ENCODE data around the gene SELP.

Gene SELP

GRCh38 chr1:169595764-169596711 lies 33.9 kb downstream of the SELP start:
- Mint-ChIP-seq H3K27me3 (no peaks in the 10 kb centered on the region), H3K36me3 (no peaks in the 10 kb centered on the region), H3K9me3 (ENCODE audit: low read depth) (peaks cover 4% of the 10 kb centered on the region), H3K27ac (peak overlapping the region; percentile 41), H3K4me1 (ENCODE audit: low read depth) (peaks cover 66% of the 10 kb centered on the region), H3K4me3 (no peak overlapping the region)

GRCh38 chr1:169594391-169594790 lies 35.5 kb downstream of the SELP start:
- Mint-ChIP-seq H3K4me1 (ENCODE audit: low read depth) (peaks cover 66% of the 10 kb centered on the region), H3K27ac (peak overlapping the region; percentile 82), H3K4me3 (peak overlapping the region; percentile 72), H3K27me3 (no peaks in the 10 kb centered on the region), H3K9me3 (ENCODE audit: low read depth) (peaks cover 4% of the 10 kb centered on the region), H3K36me3 (no peaks in the 10 kb centered on the region)

DNA sequence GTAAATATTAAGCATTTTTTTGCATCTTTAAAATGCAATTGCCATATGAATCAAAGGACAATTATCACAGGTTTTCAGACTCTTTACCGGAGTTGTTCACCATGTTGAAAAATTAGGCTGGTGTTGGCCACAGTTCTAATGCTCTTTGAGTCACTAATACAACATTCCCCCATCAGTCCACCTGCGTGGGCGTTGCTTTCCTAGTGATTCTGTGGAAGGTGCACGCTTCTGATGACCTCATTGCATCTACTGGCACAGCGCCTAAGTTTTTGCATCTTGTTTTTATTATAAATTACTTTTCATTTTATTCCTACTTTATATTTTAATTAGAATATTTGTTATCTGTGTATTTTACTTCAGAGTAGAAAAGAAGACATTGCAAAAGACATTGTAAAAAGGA lies 39.0 kb downstream of the SELP start:
- no peaks in the 10 kb centered on the region for H3K27me3 Mint-ChIP-seq
- H3K9me3 Mint-ChIP-seq (ENCODE audit: low read depth), result peaks cover 4% of the 10 kb centered on the region
- peaks cover 94% of the 10 kb centered on the region for H3K4me1 Mint-ChIP-seq (ENCODE audit: low read depth)
- no peak overlapping the region for H3K4me3 Mint-ChIP-seq
- no peak overlapping the region for H3K27ac Mint-ChIP-seq
- H3K36me3 Mint-ChIP-seq, result no peaks in the 10 kb centered on the region

- Mint-ChIP-seq H3K4me1 (ENCODE audit: low read depth) (peaks cover 86% of the 10 kb centered on the region), H3K36me3 (no peaks in the 10 kb centered on the region), H3K27ac (peak overlapping the region; percentile 95), H3K4me3 (peak overlapping the region; percentile 79), H3K9me3 (ENCODE audit: low read depth) (peaks cover 4% of the 10 kb centered on the region), H3K27me3 (no peaks in the 10 kb centered on the region)
Measured at GRCh38 chr1:169588785-169589485, 41.0 kb downstream of the SELP start.

- Mint-ChIP-seq H3K27ac (peak overlapping the region; percentile 95), H3K4me3 (peak overlapping the region; percentile 79), H3K4me1 (ENCODE audit: low read depth) (peaks cover 85% of the 10 kb centered on the region), H3K36me3 (peaks cover 3% of the 10 kb centered on the region), H3K27me3 (no peaks in the 10 kb centered on the region), H3K9me3 (ENCODE audit: low read depth) (peaks cover 4% of the 10 kb centered on the region)
Measured at GRCh38 chr1:169588112-169588511, 41.8 kb downstream of the SELP start.

DNA sequence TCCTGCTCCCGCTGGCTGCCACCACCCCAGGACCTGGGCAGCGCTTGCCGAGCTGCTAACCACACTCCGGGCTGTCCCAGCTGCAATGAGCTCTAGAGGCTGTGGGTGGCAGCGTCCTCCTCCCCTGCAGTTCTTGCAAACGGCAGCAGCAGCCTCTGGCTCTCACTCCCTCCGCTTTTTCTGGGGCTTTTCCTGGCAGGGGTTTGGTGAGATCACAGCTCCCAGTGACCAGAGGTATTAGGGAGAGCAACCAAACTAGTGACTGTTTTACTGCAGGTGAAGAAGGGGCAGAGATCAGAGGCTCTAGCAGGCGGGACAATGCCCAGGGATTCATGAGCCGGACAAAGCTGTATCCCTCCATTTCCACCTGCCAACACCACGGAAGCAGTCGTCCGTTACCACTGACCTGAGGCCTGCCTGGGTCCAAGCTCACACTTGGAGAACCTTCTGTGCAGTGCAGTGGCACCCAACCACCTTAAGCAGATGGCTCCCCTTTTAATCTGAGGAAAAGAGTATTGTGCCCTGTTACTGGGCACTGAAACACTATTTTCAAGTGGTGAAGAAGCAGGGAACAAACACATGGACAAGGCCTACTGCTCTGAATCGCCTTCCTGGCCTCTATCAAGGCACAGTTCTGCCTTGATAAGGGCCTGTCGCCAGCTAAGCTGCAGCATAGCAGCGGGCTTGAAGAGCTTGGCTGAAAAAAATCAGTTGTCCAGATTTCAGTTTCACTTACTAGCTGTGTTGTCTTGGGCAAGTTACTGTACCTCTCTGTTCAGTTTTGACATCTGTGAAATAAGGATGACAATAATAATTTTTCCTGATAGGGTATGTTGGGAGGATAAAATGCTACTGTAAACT lies 43.3 kb downstream of the SELP start, which contains the start of gene F5:
Gene F5 (minus strand): TSS at position 87 of the 861 bp plus-strand sequence. CDS start 95 bp downstream, outside the sequence.
- Mint-ChIP-seq H3K4me3 (peak within 1 kb of the TSS; percentile 90), H3K9me3 (ENCODE audit: low read depth) (no peaks in the 10 kb centered on the region), H3K4me1 (ENCODE audit: low read depth) (peaks cover 77% of the 10 kb centered on the region), H3K27me3 (no peaks in the 10 kb centered on the region), H3K36me3 (peaks cover 9% of the 10 kb centered on the region), H3K27ac (peak within 1 kb of the TSS; percentile 95)

DNA sequence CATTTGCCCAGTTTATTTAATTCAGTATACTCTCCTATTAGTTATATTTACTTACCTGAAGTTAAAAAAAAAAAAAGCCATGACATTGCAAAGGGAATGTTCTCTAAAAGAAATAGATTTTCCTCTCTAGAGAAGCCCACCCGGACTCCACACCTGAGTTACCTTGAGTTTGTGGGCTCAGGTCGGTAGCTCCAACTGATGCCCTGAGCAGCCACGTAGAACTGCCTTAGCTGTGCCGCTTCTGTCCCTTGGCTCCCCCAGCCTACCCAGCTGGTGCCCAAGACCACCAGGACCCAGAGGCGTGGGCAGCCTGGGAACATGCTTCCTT lies 43.9 kb downstream of the SELP start:
- no peaks in the 10 kb centered on the region for H3K27me3 Mint-ChIP-seq
- peaks cover 9% of the 10 kb centered on the region for H3K36me3 Mint-ChIP-seq
- H3K4me3 Mint-ChIP-seq, result peak overlapping the region; percentile 90
- H3K4me1 Mint-ChIP-seq (ENCODE audit: low read depth), result peaks cover 73% of the 10 kb centered on the region
- no peaks in the 10 kb centered on the region for H3K9me3 Mint-ChIP-seq (ENCODE audit: low read depth)
- peak overlapping the region; percentile 95 for H3K27ac Mint-ChIP-seq

GRCh38 chr1:169585181-169585580 lies 44.7 kb downstream of the SELP start:
- no peaks in the 10 kb centered on the region for H3K9me3 Mint-ChIP-seq (ENCODE audit: low read depth)
- peaks cover 9% of the 10 kb centered on the region for H3K36me3 Mint-ChIP-seq
- no peaks in the 10 kb centered on the region for H3K27me3 Mint-ChIP-seq
- H3K27ac Mint-ChIP-seq, result peak overlapping the region; percentile 95
- peaks cover 66% of the 10 kb centered on the region for H3K4me1 Mint-ChIP-seq (ENCODE audit: low read depth)
- peak overlapping the region; percentile 90 for H3K4me3 Mint-ChIP-seq

DNA sequence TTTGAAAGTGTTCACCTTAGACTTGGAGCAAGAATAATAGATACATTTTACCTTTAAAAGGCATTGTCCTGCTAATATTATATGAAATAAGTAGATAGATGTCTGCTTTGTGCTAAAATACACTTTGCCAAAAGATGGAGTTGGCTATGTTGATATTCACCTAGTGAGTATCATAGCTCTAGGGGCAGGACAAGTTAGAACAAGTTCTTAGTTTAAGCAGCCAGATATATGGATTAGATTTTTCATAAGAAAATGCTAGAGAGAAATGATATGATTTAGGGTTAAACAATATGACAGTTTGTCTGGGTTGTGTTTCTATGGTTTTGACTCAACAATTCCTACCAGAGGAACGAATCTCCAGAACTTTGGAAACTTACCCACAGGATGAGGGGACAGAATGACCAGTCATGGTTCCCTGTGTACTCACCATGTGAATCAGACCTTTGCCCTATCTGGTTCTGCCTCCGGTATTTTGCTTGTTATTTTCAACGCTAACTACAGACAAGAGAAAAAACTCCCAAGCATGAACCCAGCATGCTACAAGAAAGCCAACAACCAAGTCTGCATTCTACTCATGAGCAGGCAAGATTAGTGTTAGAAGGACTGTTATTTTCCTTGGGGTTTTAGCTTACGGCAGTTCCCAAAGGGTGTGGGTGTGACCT lies 45.3 kb downstream of the SELP start:
- peak overlapping the region; percentile 95 for H3K27ac Mint-ChIP-seq
- no peaks in the 10 kb centered on the region for H3K27me3 Mint-ChIP-seq
- H3K36me3 Mint-ChIP-seq, result peaks cover 9% of the 10 kb centered on the region
- H3K4me3 Mint-ChIP-seq, result peak overlapping the region; percentile 90
- peaks cover 61% of the 10 kb centered on the region for H3K4me1 Mint-ChIP-seq (ENCODE audit: low read depth)
- no peaks in the 10 kb centered on the region for H3K9me3 Mint-ChIP-seq (ENCODE audit: low read depth)

DNA sequence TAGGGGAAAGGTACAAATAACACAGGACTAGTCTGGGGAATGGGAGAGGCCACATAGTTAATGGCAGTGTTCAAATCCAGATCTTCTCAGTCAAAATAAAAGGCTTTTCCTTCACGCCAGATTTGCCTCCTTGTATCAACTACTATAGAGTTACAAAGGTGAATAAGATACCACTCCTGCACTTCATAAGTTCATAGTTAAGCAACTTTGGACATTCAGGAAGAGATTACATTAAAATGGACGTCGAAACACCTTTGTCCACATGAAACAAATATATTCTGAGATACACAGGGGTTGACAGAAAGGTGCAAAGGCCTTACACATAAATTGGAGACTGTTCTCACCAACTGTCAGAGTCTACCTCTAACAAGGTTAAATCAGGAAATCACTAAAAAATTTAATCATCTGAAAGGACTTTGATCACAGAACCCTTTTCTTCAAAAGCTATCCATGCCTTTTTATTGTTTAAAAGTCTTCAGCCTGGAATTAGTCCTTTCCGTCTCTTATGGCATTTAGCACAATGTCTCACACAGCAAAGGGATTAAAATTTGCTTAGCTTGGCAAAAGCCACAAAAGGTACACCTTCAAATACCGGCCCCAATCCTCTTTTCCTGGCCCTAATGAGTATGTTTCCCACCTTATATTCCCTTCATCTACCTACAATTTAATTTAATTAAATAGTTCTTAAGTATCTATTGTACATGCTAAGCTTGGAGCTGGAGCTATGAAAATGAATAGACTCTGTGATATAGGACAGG lies 51.8 kb downstream of the SELP start:
- H3K4me3 Mint-ChIP-seq, result no peak overlapping the region
- peaks cover 27% of the 10 kb centered on the region for H3K36me3 Mint-ChIP-seq
- H3K4me1 Mint-ChIP-seq (ENCODE audit: low read depth), result peaks cover 11% of the 10 kb centered on the region
- no peaks in the 10 kb centered on the region for H3K27me3 Mint-ChIP-seq
- H3K9me3 Mint-ChIP-seq (ENCODE audit: low read depth), result no peaks in the 10 kb centered on the region
- no peak overlapping the region for H3K27ac Mint-ChIP-seq

DNA sequence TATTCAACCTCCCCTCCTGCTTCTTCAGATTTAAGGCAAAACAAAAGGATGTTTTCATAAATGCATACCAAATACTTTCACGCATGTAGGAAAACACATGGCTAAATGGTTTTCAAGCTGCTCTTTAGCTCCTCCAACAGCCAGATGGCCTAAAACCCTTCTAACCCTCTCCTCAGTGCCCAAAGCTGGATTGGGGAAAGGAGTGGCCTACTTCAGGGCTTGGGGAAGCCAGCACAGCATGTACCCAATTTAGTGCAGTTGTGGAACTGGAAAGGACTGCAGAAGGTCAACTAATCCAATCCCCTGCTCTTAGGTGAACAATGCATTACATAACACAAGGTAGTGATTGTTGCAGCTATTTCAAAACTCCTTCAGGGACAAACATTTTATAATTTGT lies 53.0 kb downstream of the SELP start:
- Mint-ChIP-seq H3K4me1 (ENCODE audit: low read depth) (peaks cover 10% of the 10 kb centered on the region), H3K27ac (no peak overlapping the region), H3K27me3 (no peaks in the 10 kb centered on the region), H3K36me3 (peaks cover 27% of the 10 kb centered on the region), H3K9me3 (ENCODE audit: low read depth) (no peaks in the 10 kb centered on the region), H3K4me3 (no peak overlapping the region)

- H3K27ac Mint-ChIP-seq, result no peak overlapping the region
Measured at GRCh38 chr1:169576241-169576934, 53.5 kb downstream of the SELP start.

GRCh38 chr1:169574336-169574735 lies 55.6 kb downstream of the SELP start:
- Mint-ChIP-seq H3K4me3 (no peak overlapping the region), H3K4me1 (ENCODE audit: low read depth) (peaks cover 15% of the 10 kb centered on the region), H3K36me3 (peaks cover 34% of the 10 kb centered on the region), H3K27me3 (no peaks in the 10 kb centered on the region), H3K9me3 (ENCODE audit: low read depth) (no peaks in the 10 kb centered on the region), H3K27ac (no peak overlapping the region)

More at GRCh38 chr1:169576241-169576934, 53.5 kb downstream of the SELP start:
- Mint-ChIP-seq H3K36me3 (peaks cover 31% of the 10 kb centered on the region), H3K27me3 (no peaks in the 10 kb centered on the region), H3K9me3 (ENCODE audit: low read depth) (no peaks in the 10 kb centered on the region), H3K4me3 (no peak overlapping the region), H3K4me1 (ENCODE audit: low read depth) (peaks cover 15% of the 10 kb centered on the region)

Data from activated naive CD8-positive, alpha-beta T cell (primary cell).